ENCODE measurements around the gene CCDC6. TPM values are rescaled to one million over a fixed set of nuclear protein-coding genes. Genes with fewer than 3 reads are reported as not detected.

The CCDC6 gene
- polyA plus RNA-seq, 1 donor from 2014 or later: 20.1 TPM

GRCh38 chr10:59799421-59799820 lies 106.9 kb downstream of the CCDC6 start:
- no peaks in the 10 kb centered on the region for H3K9me3 ChIP-seq (ENCODE audit: low read length)
- TF ChIP-seq RAD21 (conservative IDR thresholded peaks at IDR 0.05) (no peak), CTCF (IDR thresholded peaks at IDR 0.05; ENCODE audit: poor library complexity, severe bottlenecking) (no peak), REST (IDR thresholded peaks at IDR 0.05; ENCODE audit: borderline replicate concordance) (no peak), EP300 (conservative IDR thresholded peaks at IDR 0.05; ENCODE audit: poor library complexity, severe bottlenecking) (no peak), MXI1 (conservative IDR thresholded peaks at IDR 0.05; ENCODE audit: poor library complexity, severe bottlenecking) (no peak), EZH2 (IDR thresholded peaks at IDR 0.05; ENCODE audit: borderline replicate concordance, insufficient read depth, low read length, poor library complexity, severe bottlenecking) (no peak), TAF1 (IDR thresholded peaks at IDR 0.05; ENCODE audit: low read depth) (no peak), POLR2AphosphoS5 (IDR thresholded peaks at IDR 0.05) (no peak), SMC3 (conservative IDR thresholded peaks at IDR 0.05; ENCODE audit: poor library complexity) (no peak)
- no peak overlapping the region for H2AFZ ChIP-seq (ENCODE audit: low read depth, low read length)
- H3K79me2 ChIP-seq (replicated peaks; ENCODE audit: insufficient read depth, low read length): no peaks in the 10 kb centered on the region
- H3K4me2 ChIP-seq (ENCODE audit: low read length): no peak overlapping the region
- H3F3A ChIP-seq (ENCODE audit: insufficient read depth, low read length, poor library complexity, severe bottlenecking): no peaks in the 10 kb centered on the region
- no peaks in the 10 kb centered on the region for H3K9me2 ChIP-seq (ENCODE audit: insufficient read depth, low read length)
- H3K27ac ChIP-seq (ENCODE audit: low read length): no peak overlapping the region
- H3K36me3 ChIP-seq (ENCODE audit: insufficient read depth, low read length): peaks cover 5% of the 10 kb centered on the region
- H3K27me3 ChIP-seq (ENCODE audit: insufficient read depth, low read depth, low read length): no peaks in the 10 kb centered on the region
- no peak overlapping the region for H3K9ac ChIP-seq (ENCODE audit: low read length)
- no peak overlapping the region for H3K4me3 ChIP-seq (ENCODE audit: low read length)
- no peaks in the 10 kb centered on the region for H4K20me1 ChIP-seq (ENCODE audit: insufficient read depth)

DNA sequence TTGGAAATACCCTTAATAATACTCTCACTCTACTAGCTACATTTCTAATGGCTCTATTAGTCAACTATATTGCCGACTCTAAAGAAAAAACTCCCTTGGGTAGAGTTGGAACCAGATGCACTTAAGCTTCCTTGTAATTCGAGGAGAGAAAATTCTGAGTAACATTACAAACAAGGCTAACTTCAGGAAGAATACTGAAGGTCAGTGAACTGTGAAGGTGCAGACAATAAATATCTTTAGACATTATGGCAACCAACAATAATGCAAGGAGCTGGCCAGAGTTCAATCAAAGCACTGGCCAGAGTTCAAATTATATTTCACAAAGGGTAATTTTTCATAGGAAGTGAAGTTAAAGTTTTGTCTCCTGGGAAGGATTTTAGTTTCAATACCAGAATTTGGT lies 112.4 kb downstream of the CCDC6 start:
- no peaks in the 10 kb centered on the region for H3K9me3 ChIP-seq (ENCODE audit: low read length)
- H2AFZ ChIP-seq (ENCODE audit: low read depth, low read length): no peak overlapping the region
- H3K79me2 ChIP-seq (replicated peaks; ENCODE audit: insufficient read depth, low read length): no peaks in the 10 kb centered on the region
- TF ChIP-seq SMC3 (conservative IDR thresholded peaks at IDR 0.05; ENCODE audit: poor library complexity) (no peak), CTCF (IDR thresholded peaks at IDR 0.05; ENCODE audit: poor library complexity, severe bottlenecking) (no peak), TAF1 (IDR thresholded peaks at IDR 0.05; ENCODE audit: low read depth) (no peak), EZH2 (IDR thresholded peaks at IDR 0.05; ENCODE audit: borderline replicate concordance, insufficient read depth, low read length, poor library complexity, severe bottlenecking) (no peak), RAD21 (conservative IDR thresholded peaks at IDR 0.05) (no peak), EP300 (conservative IDR thresholded peaks at IDR 0.05; ENCODE audit: poor library complexity, severe bottlenecking) (no peak), MXI1 (conservative IDR thresholded peaks at IDR 0.05; ENCODE audit: poor library complexity, severe bottlenecking) (no peak), REST (IDR thresholded peaks at IDR 0.05; ENCODE audit: borderline replicate concordance) (no peak), POLR2AphosphoS5 (IDR thresholded peaks at IDR 0.05) (no peak)
- H4K20me1 ChIP-seq (ENCODE audit: insufficient read depth): no peaks in the 10 kb centered on the region
- no peaks in the 10 kb centered on the region for H3F3A ChIP-seq (ENCODE audit: insufficient read depth, low read length, poor library complexity, severe bottlenecking)
- H3K27ac ChIP-seq (ENCODE audit: low read length): no peak overlapping the region
- no peak overlapping the region for H3K4me3 ChIP-seq (ENCODE audit: low read length)
- H3K4me2 ChIP-seq (ENCODE audit: low read length): no peak overlapping the region
- H3K27me3 ChIP-seq (ENCODE audit: insufficient read depth, low read depth, low read length): no peaks in the 10 kb centered on the region
- H3K9ac ChIP-seq (ENCODE audit: low read length): no peak overlapping the region
- no peaks in the 10 kb centered on the region for H3K9me2 ChIP-seq (ENCODE audit: insufficient read depth, low read length)
- H3K36me3 ChIP-seq (ENCODE audit: insufficient read depth, low read length): peaks cover 12% of the 10 kb centered on the region

All from neural cell (in vitro differentiated cells).